ENCODE data around the gene MSL2. TPM values are rescaled to one million over a fixed set of nuclear protein-coding genes. Genes with fewer than 3 reads are reported as not detected.

MSL2 gene
- total RNA-seq, 1 experiment from 2014 or later = 28.5 TPM

- Mint-ChIP-seq H3K27ac (ENCODE audit: unreplicated experiment) (no peak overlapping the region), H3K4me1 (ENCODE audit: low read depth, unreplicated experiment) (peaks cover 15% of the 10 kb centered on the region), H3K36me3 (ENCODE audit: insufficient read depth, unreplicated experiment) (peaks cover 7% of the 10 kb centered on the region), H3K27me3 (ENCODE audit: insufficient read depth, unreplicated experiment) (no peaks in the 10 kb centered on the region), H3K4me3 (ENCODE audit: unreplicated experiment) (no peak overlapping the region), H3K9me3 (ENCODE audit: unreplicated experiment) (no peaks in the 10 kb centered on the region)
- no TSS peak for BruUV-seq (replicated peaks)
- no peak overlapping the region for H3K4me3 ChIP-seq (ENCODE audit: low read depth, low read length)
- ChIA-PET CTCF (no interaction called here), POLR2A (no interaction called here)
- intact Hi-C loops (cut with micrococcal nuclease; ENCODE audit: unreplicated experiment) = no loop called here
- no peaks in the 10 kb centered on the region for H3K27me3 ChIP-seq (replicated peaks; ENCODE audit: control insufficient read depth, insufficient read depth, low read length)
- TF ChIP-seq, protein P1, sequence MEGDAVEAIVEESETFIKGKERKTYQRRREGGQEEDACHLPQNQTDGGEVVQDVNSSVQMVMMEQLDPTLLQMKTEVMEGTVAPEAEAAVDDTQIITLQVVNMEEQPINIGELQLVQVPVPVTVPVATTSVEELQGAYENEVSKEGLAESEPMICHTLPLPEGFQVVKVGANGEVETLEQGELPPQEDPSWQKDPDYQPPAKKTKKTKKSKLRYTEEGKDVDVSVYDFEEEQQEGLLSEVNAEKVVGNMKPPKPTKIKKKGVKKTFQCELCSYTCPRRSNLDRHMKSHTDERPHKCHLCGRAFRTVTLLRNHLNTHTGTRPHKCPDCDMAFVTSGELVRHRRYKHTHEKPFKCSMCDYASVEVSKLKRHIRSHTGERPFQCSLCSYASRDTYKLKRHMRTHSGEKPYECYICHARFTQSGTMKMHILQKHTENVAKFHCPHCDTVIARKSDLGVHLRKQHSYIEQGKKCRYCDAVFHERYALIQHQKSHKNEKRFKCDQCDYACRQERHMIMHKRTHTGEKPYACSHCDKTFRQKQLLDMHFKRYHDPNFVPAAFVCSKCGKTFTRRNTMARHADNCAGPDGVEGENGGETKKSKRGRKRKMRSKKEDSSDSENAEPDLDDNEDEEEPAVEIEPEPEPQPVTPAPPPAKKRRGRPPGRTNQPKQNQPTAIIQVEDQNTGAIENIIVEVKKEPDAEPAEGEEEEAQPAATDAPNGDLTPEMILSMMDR (IDR thresholded peaks at IDR 0.05; ENCODE audit: insufficient read depth in 1 of 2, low read depth in 1 of 2, low read length in 1 of 2, severe bottlenecking in 1 of 2, unreplicated experiment in 1 of 2) = no peak
- no peaks in the 10 kb centered on the region for H3K36me3 ChIP-seq (ENCODE audit: control insufficient read depth, insufficient read depth, low read length)
- no peaks in the 10 kb centered on the region for H3K9me3 ChIP-seq
- no peaks in the 10 kb centered on the region; the same call in 1 of the 2 replicates for H3K4me1 ChIP-seq
- no peak for DNase-seq
Measured at GRCh38 chr3:136162322-136162721, 33.8 kb downstream of the MSL2 start.

GRCh38 chr3:136161516-136161915, 34.6 kb downstream of the MSL2 start:
- TF ChIP-seq, protein P1 (IDR thresholded peaks at IDR 0.05; ENCODE audit: insufficient read depth in 1 of 2, low read depth in 1 of 2, low read length in 1 of 2, severe bottlenecking in 1 of 2, unreplicated experiment in 1 of 2) = no peak
- Mint-ChIP-seq H3K36me3 (ENCODE audit: insufficient read depth, unreplicated experiment) (peaks cover 7% of the 10 kb centered on the region), H3K27me3 (ENCODE audit: insufficient read depth, unreplicated experiment) (no peaks in the 10 kb centered on the region), H3K4me1 (ENCODE audit: low read depth, unreplicated experiment) (peaks cover 15% of the 10 kb centered on the region), H3K4me3 (ENCODE audit: unreplicated experiment) (no peak overlapping the region), H3K27ac (ENCODE audit: unreplicated experiment) (no peak overlapping the region), H3K9me3 (ENCODE audit: unreplicated experiment) (no peaks in the 10 kb centered on the region)
- Histone ChIP-seq H3K4me1 (no peaks in the 10 kb centered on the region), H3K9me3 (no peaks in the 10 kb centered on the region), H3K27me3 (replicated peaks; ENCODE audit: control insufficient read depth, insufficient read depth, low read length) (no peaks in the 10 kb centered on the region), H3K4me3 (ENCODE audit: low read depth, low read length) (no peak overlapping the region), H3K36me3 (ENCODE audit: control insufficient read depth, insufficient read depth, low read length) (no peaks in the 10 kb centered on the region)
- ChIA-PET POLR2A (no interaction called here), CTCF (no interaction called here)
- intact Hi-C loops (cut with micrococcal nuclease; ENCODE audit: unreplicated experiment) = no loop called here
- DNase-seq = no peak
- no TSS peak for BruUV-seq (replicated peaks)

DNA sequence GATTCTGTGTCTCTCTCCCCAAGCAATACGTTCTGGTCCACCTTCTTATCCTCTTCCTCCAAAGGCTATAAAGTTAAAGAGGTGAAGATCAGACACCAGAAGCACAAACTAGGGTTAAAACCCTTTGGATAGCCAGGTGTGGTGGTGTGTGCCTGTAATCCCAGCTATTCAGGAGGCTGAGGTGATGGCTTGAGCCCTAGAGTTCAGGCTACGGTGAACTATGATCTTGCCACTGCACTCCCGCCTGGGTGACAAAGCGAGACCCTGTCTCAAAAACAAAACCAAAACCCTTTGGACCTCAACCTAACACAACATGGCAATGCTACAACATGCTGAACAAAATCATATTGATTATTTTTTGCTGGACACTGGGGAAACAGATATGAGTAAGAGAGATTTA, 43.2 kb downstream of the MSL2 start:
- TF ChIP-seq, protein P1 (IDR thresholded peaks at IDR 0.05; ENCODE audit: insufficient read depth in 1 of 2, low read depth in 1 of 2, low read length in 1 of 2, severe bottlenecking in 1 of 2, unreplicated experiment in 1 of 2) = no peak
- intact Hi-C loops (cut with micrococcal nuclease; ENCODE audit: unreplicated experiment) = no loop called here

More for the DNA sequence above, 43.2 kb downstream of the MSL2 start:
- no TSS peak for BruUV-seq (replicated peaks)
- H3K4me1 Mint-ChIP-seq (ENCODE audit: low read depth, unreplicated experiment) = peaks cover 15% of the 10 kb centered on the region
- no peaks in the 10 kb centered on the region for H3K9me3 Mint-ChIP-seq (ENCODE audit: unreplicated experiment)
- CTCF ChIA-PET = no interaction called here
- no peaks in the 10 kb centered on the region for H3K36me3 ChIP-seq (ENCODE audit: control insufficient read depth, insufficient read depth, low read length)
- no peak overlapping the region for H3K4me3 Mint-ChIP-seq (ENCODE audit: unreplicated experiment)
- peaks cover 36% of the 10 kb centered on the region for H3K36me3 Mint-ChIP-seq (ENCODE audit: insufficient read depth, unreplicated experiment)
- H3K4me1 ChIP-seq = peaks cover 11% of the 10 kb centered on the region; the same call in 1 of the 2 replicates
- H3K27ac Mint-ChIP-seq (ENCODE audit: unreplicated experiment) = no peak overlapping the region
- no peaks in the 10 kb centered on the region for H3K9me3 ChIP-seq
- H3K4me3 ChIP-seq (ENCODE audit: low read depth, low read length) = no peak overlapping the region
- H3K27me3 Mint-ChIP-seq (ENCODE audit: insufficient read depth, unreplicated experiment) = no peaks in the 10 kb centered on the region
- no peaks in the 10 kb centered on the region for H3K27me3 ChIP-seq (replicated peaks; ENCODE audit: control insufficient read depth, insufficient read depth, low read length)
- DNase-seq = no peak
- POLR2A ChIA-PET = no interaction called here

All from Caco-2 (cell line).